H1 (cell line): Measurements from ENCODE around the gene EXOSC10. TPM values are rescaled to one million over a fixed set of nuclear protein-coding genes. Genes with fewer than 3 reads are reported as not detected.

Source experiments
- CTCF ChIA-PET: fragments of 300-600 bp; sonication (Branson Sonifier 250); formaldehyde crosslinking; loops from one replicate; lab custom pipeline; 2021; ENCODE audit not compliant: partially characterized antibody; lab: Charles Lee
- POLR2A ChIA-PET: fragments of 300-600 bp; sonication (Branson Sonifier 250); formaldehyde crosslinking; loops from one replicate; lab custom pipeline; 2021; ENCODE audit warnings: inconsistent platforms; ENCODE audit not compliant: partially characterized antibody; lab: Charles Lee
- DNase-seq, 2 experiments: peaks; one replicate each; pipeline versions ENCODE4 v3.0.0 to v3.0.0-alpha.2; 2010 to 2022; ENCODE audit warnings: low spot score in 2 of 2, low read depth in 1 of 2, mixed read lengths in 1 of 2
- FAIRE-seq: peaks from 2 replicates; lab custom pipeline; 2011; peaks lifted over from hg19 to GRCh38; lab: Jason Lieb, UNC
- H2AFZ ChIP-seq: 2 replicates; pipeline ENCODE4 v1.8.1; 2012; ENCODE audit warnings: low read length, inconsistent platforms
- H2AK5ac ChIP-seq: 2 replicates; pipeline ENCODE4 v1.6.1; 2013; ENCODE audit warnings: low read depth, low read length
- H2BK120ac ChIP-seq: replicated peaks from 2 replicates; pipeline ENCODE3; 2013; ENCODE audit warnings: low read depth, low read length, inconsistent platforms
- H2BK12ac ChIP-seq: 2 replicates; pipeline ENCODE4 v1.6.1; 2013; ENCODE audit warnings: low read depth, low read length
- H2BK15ac ChIP-seq: 2 replicates; pipeline ENCODE4 v1.6.1; 2013; ENCODE audit warnings: low read length
- H2BK20ac ChIP-seq: 2 replicates; pipeline ENCODE4 v1.6.1; 2013; ENCODE audit warnings: low read length
- H2BK5ac ChIP-seq: 2 replicates; pipeline ENCODE4 v1.6.1; 2013; ENCODE audit warnings: low read depth, low read length
- H3K14ac ChIP-seq: 2 replicates; pipeline ENCODE4 v1.6.1; 2013; ENCODE audit warnings: inconsistent platforms; ENCODE audit not compliant: insufficient read length
- H3K18ac ChIP-seq: 2 replicates; pipeline ENCODE4 v1.6.1; 2013; ENCODE audit warnings: low read length; ENCODE audit errors: extremely low read depth
- H3K23ac ChIP-seq: 2 replicates; pipeline ENCODE4 v1.6.1; 2013; ENCODE audit warnings: inconsistent platforms; ENCODE audit not compliant: insufficient read length
- H3K23me2 ChIP-seq: 2 replicates; pipeline ENCODE4 v1.6.1; 2013; ENCODE audit warnings: low read depth, low read length
- H3K27ac ChIP-seq: 2 replicates; pipeline ENCODE4 v1.6.1; 2011; ENCODE audit warnings: low read depth, low read length, inconsistent platforms
- H3K27me3 ChIP-seq, 4 experiments: replicated peaks in 1 of 4; 1 replicate in 1 of 4; 2 replicates in 3 of 4; pipeline versions ENCODE4 v1.6.1 to v1.8.1; 2011 to 2013; ENCODE audit warnings: low read length in 3 of 4, mild to moderate bottlenecking in 3 of 4, inconsistent platforms in 2 of 4, mixed read lengths in 2 of 4, moderate library complexity in 1 of 4; ENCODE audit not compliant: control insufficient read depth in 3 of 4, insufficient read depth in 3 of 4; ENCODE audit errors: extremely low read depth in 1 of 4
- H3K36me3 ChIP-seq, 4 experiments: 2 replicates each; pipeline versions ENCODE4 v1.6.1 to v1.8.1; 2011 to 2013; ENCODE audit warnings: mild to moderate bottlenecking in 4 of 4, low read length in 3 of 4, moderate library complexity in 2 of 4, control low read depth in 1 of 4, inconsistent platforms in 1 of 4; ENCODE audit not compliant: insufficient read depth in 4 of 4, control insufficient read depth in 2 of 4
- H3K4ac ChIP-seq: replicated peaks from 2 replicates; pipeline ENCODE3; 2013; ENCODE audit warnings: low read length, low read depth, mixed read lengths, inconsistent platforms; ENCODE audit not compliant: insufficient read length
- H3K4me1 ChIP-seq, 4 experiments: replicated peaks in 1 of 4; 1 replicate in 1 of 4; 2 replicates in 3 of 4; pipeline versions ENCODE4 v1.6.1 to v1.8.1; 2011 to 2013; ENCODE audit warnings: low read length in 3 of 4, inconsistent platforms in 2 of 4, mixed read lengths in 1 of 4; ENCODE audit not compliant: insufficient read depth in 4 of 4, control insufficient read depth in 3 of 4
- H3K4me2 ChIP-seq, 2 experiments: 2 replicates each; pipeline versions ENCODE4 v1.6.1 to v1.8.1; 2011 to 2013; ENCODE audit warnings: low read depth in 2 of 2, low read length in 2 of 2, control low read depth in 1 of 2, inconsistent platforms in 1 of 2, mild to moderate bottlenecking in 1 of 2; ENCODE audit not compliant: insufficient read depth in 1 of 2
- H3K4me3 ChIP-seq, 4 experiments: fragments of 200-600, 300-600 bp in 1 of 4; sonication (generic), shearing (Covaris generic), sonication (Bioruptor Twin) in 1 of 4; 2 replicates each; pipeline versions ENCODE4 v1.5.1 to v1.8.1; 2011 to 2016; ENCODE audit warnings: low read length in 4 of 4, low read depth in 3 of 4, control low read depth in 2 of 4, inconsistent platforms in 2 of 4, mild to moderate bottlenecking in 2 of 4, mixed read lengths in 1 of 4, moderate library complexity in 1 of 4; ENCODE audit not compliant: insufficient read depth in 2 of 4; ENCODE audit errors: extremely low read depth in 1 of 4
- H3K56ac ChIP-seq: replicated peaks from 2 replicates; pipeline ENCODE3; 2013; ENCODE audit warnings: low read depth, mild to moderate bottlenecking, mixed read lengths, low read length, inconsistent platforms; ENCODE audit not compliant: insufficient read length
- H3K79me1 ChIP-seq: 2 replicates; pipeline ENCODE4 v1.6.1; 2013; ENCODE audit warnings: low read depth, low read length, control low read depth
- H3K79me2 ChIP-seq, 2 experiments: 2 replicates each; pipeline versions ENCODE4 v1.6.1 to v1.8.1; 2012 to 2013; ENCODE audit warnings: low read length in 2 of 2, mild to moderate bottlenecking in 2 of 2, inconsistent platforms in 1 of 2; ENCODE audit not compliant: insufficient read depth in 2 of 2, control insufficient read depth in 1 of 2
- H3K9ac ChIP-seq, 4 experiments: replicated peaks in 1 of 4; 1 replicate in 1 of 4; 2 replicates in 3 of 4; pipeline versions ENCODE4 v1.6.1 to v1.8.1; 2011 to 2013; ENCODE audit warnings: low read depth in 3 of 4, low read length in 3 of 4, control low read depth in 2 of 4, mild to moderate bottlenecking in 2 of 4, moderate library complexity in 2 of 4, inconsistent platforms in 1 of 4; ENCODE audit errors: extremely low read depth in 1 of 4
- H3K9me3 ChIP-seq, 2 experiments: 2 replicates each; pipeline versions ENCODE4 v1.6.1 to v1.8.1; 2012 to 2013; ENCODE audit warnings: mild to moderate bottlenecking in 2 of 2, moderate library complexity in 2 of 2, control low read depth in 1 of 2, inconsistent platforms in 1 of 2, low read depth in 1 of 2, low read length in 1 of 2, mixed read lengths in 1 of 2; ENCODE audit not compliant: insufficient read depth in 2 of 2
- H4K20me1 ChIP-seq, 2 experiments: replicated peaks in 1 of 2; 2 replicates each; pipeline versions ENCODE3 to v1.8.1; 2011 to 2013; ENCODE audit warnings: inconsistent platforms in 2 of 2, low read length in 2 of 2, mild to moderate bottlenecking in 1 of 2; ENCODE audit not compliant: insufficient read depth in 2 of 2, control insufficient read depth in 1 of 2
- H4K5ac ChIP-seq: 2 replicates; pipeline ENCODE4 v1.6.1; 2013; ENCODE audit warnings: low read length, low read depth, mixed read lengths, inconsistent platforms; ENCODE audit not compliant: insufficient read length
- H4K8ac ChIP-seq: 2 replicates; pipeline ENCODE4 v1.8.0; 2013; ENCODE audit warnings: mild to moderate bottlenecking, moderate library complexity, low read length, inconsistent platforms; ENCODE audit not compliant: insufficient read depth; ENCODE audit errors: extremely low read depth
- H4K91ac ChIP-seq: replicated peaks from 2 replicates; pipeline ENCODE3; 2013; ENCODE audit warnings: low read length, mixed read lengths, inconsistent platforms; ENCODE audit not compliant: insufficient read length
- BCL11A ChIP-seq, 2 experiments: IDR thresholded peaks; one replicate each; pipeline ENCODE4 v1.6.1; 2011; ENCODE audit warnings: low read depth in 2 of 2, low read length in 2 of 2, mild to moderate bottlenecking in 2 of 2
- EP300 ChIP-seq, 2 experiments: IDR thresholded peaks; 1 replicate in 1 of 2; 2 replicates in 1 of 2; pipeline ENCODE4 v1.6.1; 2011 to 2012; ENCODE audit warnings: low read depth in 2 of 2, low read length in 2 of 2, mild to moderate bottlenecking in 2 of 2, borderline replicate concordance in 1 of 2, inconsistent platforms in 1 of 2, moderate library complexity in 1 of 2
- FOSL1 ChIP-seq: IDR thresholded peaks from 2 replicates; pipeline ENCODE4 v1.6.1; 2011; ENCODE audit warnings: mild to moderate bottlenecking, low read depth, low read length, moderate library complexity; ENCODE audit not compliant: insufficient read depth
- POLR2A ChIP-seq, 2 experiments: IDR thresholded peaks; 1 replicate in 1 of 2; 2 replicates in 1 of 2; pipeline ENCODE4 v1.6.1; 2011; ENCODE audit warnings: low read depth in 2 of 2, low read length in 2 of 2, mild to moderate bottlenecking in 2 of 2; ENCODE audit errors: control extremely low read depth in 1 of 2
- RBBP5 ChIP-seq: IDR thresholded peaks from 2 replicates; pipeline ENCODE4 v1.7.1; 2012; ENCODE audit warnings: low read depth, mild to moderate bottlenecking, inconsistent platforms, low read length, moderate library complexity, borderline replicate concordance
- SIN3A ChIP-seq, 2 experiments: IDR thresholded peaks in 1 of 2; conservative IDR thresholded peaks in 1 of 2; 2 replicates each; pipeline ENCODE4 v1.6.1; 2011 to 2012; ENCODE audit warnings: low read length in 2 of 2, improper control_type of control experiment in 1 of 2, low read depth in 1 of 2, mild to moderate bottlenecking in 1 of 2
- WGBS, 2 experiments: shearing (Covaris generic) in 1 of 2; methylation state at CpG; one replicate each; pipeline versions ENCODE4 v1.1.6 to v1.1.7; 2013 to 2015; ENCODE audit warnings: low lambda C conversion rate in 2 of 2, mixed read lengths in 2 of 2, inconsistent platforms in 1 of 2, low coverage in 1 of 2, missing lambda C conversion rate in 1 of 2; ENCODE audit not compliant: insufficient replicate concordance in 2 of 2, insufficient coverage in 1 of 2, insufficient read length in 1 of 2; ENCODE audit errors: extremely low coverage in 1 of 2, missing lambda C conversion rate in 1 of 2; 5-methylcytosine and 5-hydroxymethylcytosine counted together
- polyA plus RNA-seq, 7 experiments: library from polyadenylated mRNA; depleted of rRNA in 3 of 7; stranded (reverse) in 5 of 7; unstranded in 2 of 7; fragments of >200 nt in 5 of 7; fragments of 200-250 nt in 2 of 7; gene quantifications; 1 replicate in 5 of 7; 2 replicates in 1 of 7; 4 replicates in 1 of 7; pipeline versions ENCODE4 v1.2.1 to v1.2.3, GENCODE V29; 2011 to 2013; ENCODE audit warnings: missing spikeins in 2 of 7, mixed read lengths in 2 of 7
- total RNA-seq: library from RNA; stranded (reverse); fragmentation: NEBNext Ultra II Directional; extraction: Animal tissue kit (Norgen Biotek cat#: 25700); gene quantifications from 2 replicates; pipeline ENCODE4 v1.2.1, GENCODE V29; 2021
- TF ChIP-seq, protein P1 (sequence below): IDR thresholded peaks from 2 replicates; pipeline ENCODE4 v1.6.1; 2012; ENCODE audit warnings: inconsistent platforms
- TF ChIP-seq, protein P2 (sequence below): IDR thresholded peaks from 2 replicates; pipeline ENCODE4 v1.6.1; 2011; ENCODE audit warnings: low read depth, mild to moderate bottlenecking, low read length; ENCODE audit not compliant: insufficient read depth

Gene EXOSC10
- total and polyA plus RNA-seq, 2 of the 8 experiments (the other 6 are each of a cell fraction or from before 2014, with no cell fraction given) = 57.9 to 86.1 TPM

DNA sequence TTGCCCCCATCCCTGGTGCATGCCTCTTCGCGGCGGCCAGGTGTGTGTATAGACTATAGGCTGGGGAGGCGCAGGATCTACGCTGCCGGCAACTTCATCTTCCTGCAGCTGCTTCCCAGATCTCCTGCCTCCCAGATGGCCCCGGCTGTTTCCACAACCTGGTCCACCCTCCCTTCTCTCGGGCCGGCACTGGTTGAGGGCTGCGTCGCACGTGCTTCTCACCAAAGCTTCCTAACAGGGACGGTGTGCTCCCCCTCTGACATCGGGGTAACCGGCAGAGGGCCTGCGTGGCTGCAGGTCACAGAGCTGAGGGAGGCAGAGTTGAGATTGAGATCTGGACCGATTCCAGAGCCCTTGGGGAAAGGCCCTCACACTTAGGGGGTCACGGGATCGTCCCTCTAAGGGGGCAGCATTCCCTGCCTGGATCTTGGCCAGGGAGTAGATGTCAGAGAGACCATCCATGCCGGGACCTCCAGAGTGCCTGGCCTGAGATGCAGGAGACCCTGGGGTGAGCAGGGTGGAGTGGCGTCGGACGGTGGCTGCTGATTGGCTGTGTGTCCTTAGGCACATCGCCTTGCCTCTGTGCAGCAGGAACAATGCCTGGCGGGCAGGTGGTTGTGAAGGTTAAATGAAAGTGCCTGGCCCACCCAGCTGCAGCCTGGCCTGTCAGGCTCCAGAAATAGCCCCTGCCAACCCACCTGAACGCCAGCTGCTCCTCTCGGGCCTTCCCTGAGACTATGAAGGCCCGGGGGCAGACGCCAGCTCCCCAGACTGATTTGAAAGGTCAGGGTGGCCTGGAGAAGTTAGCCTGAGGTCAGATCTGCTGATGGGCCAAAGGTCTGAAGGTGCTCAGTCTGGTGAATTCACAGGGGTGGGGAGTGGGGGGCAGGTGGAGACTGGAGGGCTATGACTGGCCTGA lies 46.6 kb downstream of the EXOSC10 start:
- H3K4me3 ChIP-seq = no peak overlapping the region; a peak in 1 of 8 replicates
- no peak overlapping the region for H4K91ac ChIP-seq
- peak overlapping the region; percentile 73 for H3K18ac ChIP-seq
- no peak overlapping the region for H2BK20ac ChIP-seq
- no peak overlapping the region for H2AFZ ChIP-seq
- no peak overlapping the region for H2BK120ac ChIP-seq
- no peak overlapping the region for H2BK15ac ChIP-seq
- peak overlapping the region; percentile 7 to 52; a peak in 3 of 4 replicates for H3K4me2 ChIP-seq
- H2BK12ac ChIP-seq = no peak overlapping the region
- 0 out of 2 replicates have a peak overlapping the region, but pooled peaks have one; percentile 6 for H3K27ac ChIP-seq
- H2BK5ac ChIP-seq = peak overlapping the region; percentile 16; the same call in 1 of the 2 replicates
- 0 out of 2 replicates have a peak, but pooled peaks cover 2% of the 10 kb centered on the region for H3K23me2 ChIP-seq
- H3K36me3 ChIP-seq = peaks cover 6 to 27% (median 14%) of the 10 kb centered on the region in 4 experiments; a peak in 7 of 8 replicates
- DNase-seq = peak in 1 of 2 experiments; percentile 78
- ChIA-PET POLR2A (interaction anchor here (0.6 to 5.8 kb wide), 13 partner anchors 9 to 914 kb away, joined by 3 to 44 read pairs (median 6); partner anchors contain the start of gene SRM), CTCF (interaction anchor here (1.3 to 14.5 kb wide), 3 partner anchors 16 to 25 kb away, joined by 3 to 168 read pairs (median 5); no protein-coding TSS in a partner anchor)
- no peak overlapping the region for H3K4ac ChIP-seq
- H3K4me1 ChIP-seq = peaks cover 0 to 12% (median 4%) of the 10 kb centered on the region in 4 experiments; a peak in 5 of 7 replicates
- H3K56ac ChIP-seq = no peak overlapping the region
- H3K23ac ChIP-seq = no peak overlapping the region
- no peak overlapping the region for H3K14ac ChIP-seq
- 54% methylated on average over 29 of the region's 29 CpGs; no CpG with 5 or more reads in 1 of the 2 experiments for WGBS, 2 experiments
- no peaks in the 10 kb centered on the region for H3K27me3 ChIP-seq
- H3K79me2 ChIP-seq = no peaks in the 10 kb centered on the region
- H4K5ac ChIP-seq = no peak overlapping the region
- FAIRE-seq = no peak
- no peak overlapping the region; the same call in 1 of the 2 replicates for H2AK5ac ChIP-seq
- H4K20me1 ChIP-seq = peaks cover 3 to 5% of the 10 kb centered on the region in 2 experiments
- H3K79me1 ChIP-seq = no peaks in the 10 kb centered on the region; the same call in 1 of the 2 replicates
- H3K9me3 ChIP-seq = no peaks in the 10 kb centered on the region
- H4K8ac ChIP-seq = peak overlapping the region; percentile 43
- H3K9ac ChIP-seq = no peak overlapping the region; a peak in 1 of 7 replicates
- TF ChIP-seq, protein P1, sequence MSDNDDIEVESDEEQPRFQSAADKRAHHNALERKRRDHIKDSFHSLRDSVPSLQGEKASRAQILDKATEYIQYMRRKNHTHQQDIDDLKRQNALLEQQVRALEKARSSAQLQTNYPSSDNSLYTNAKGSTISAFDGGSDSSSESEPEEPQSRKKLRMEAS = peak; percentile 94
- TF ChIP-seq FOSL1 (no peak), BCL11A (IDR thresholded peaks at IDR 0.05; ENCODE audit: low read depth in 2 of 2, low read length in 2 of 2) (no peak), POLR2A (IDR thresholded peaks at IDR 0.05; ENCODE audit: control extremely low read depth in 1 of 2, low read depth in 2 of 2, low read length in 2 of 2) (peak in 1 of 2 experiments; percentile 18; a peak in 2 of 3 replicates), SIN3A (conservative IDR thresholded peaks at IDR 0.05 in 1 of 2, IDR thresholded peaks at IDR 0.05 in 1 of 2; ENCODE audit: low read depth in 1 of 2, low read length in 2 of 2) (0 out of 4 replicates have a peak, but pooled peaks of 1 of the 2 experiments have one; percentile 46), EP300 (IDR thresholded peaks at IDR 0.05; ENCODE audit: borderline replicate concordance in 1 of 2, low read depth in 2 of 2, low read length in 2 of 2) (peak in 1 of 2 experiments; percentile 72; a peak in 1 of 3 replicates), RBBP5 (no peak)
- TF ChIP-seq, protein P2, sequence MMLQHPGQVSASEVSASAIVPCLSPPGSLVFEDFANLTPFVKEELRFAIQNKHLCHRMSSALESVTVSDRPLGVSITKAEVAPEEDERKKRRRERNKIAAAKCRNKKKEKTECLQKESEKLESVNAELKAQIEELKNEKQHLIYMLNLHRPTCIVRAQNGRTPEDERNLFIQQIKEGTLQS = no peak
